RWPE1 (cell line): ENCODE data around the gene GAB2.

ENCODE experiments used
- CTCF ChIA-PET: fragments of 350-600 bp; sonication (Branson Sonifier 250); formaldehyde crosslinking; extraction: SDS; loops from one replicate; lab custom pipeline; 2021; lab: Yijun Ruan, JAX
- POLR2A ChIA-PET: fragments of 400-600 bp; formaldehyde crosslinking; extraction: SDS; loops from one replicate; lab custom pipeline; 2020; ENCODE audit warnings: antibody characterized with exemption; ENCODE audit not compliant: low non-redundant PET; lab: Yijun Ruan, JAX
- DNase-seq: peaks from one replicate; pipeline ENCODE4 v3.0.0; 2012; ENCODE audit warnings: low spot score
- H3K27ac ChIP-seq: fragments of 450-650 bp; 2 replicates; pipeline ENCODE4 v1.5.1; 2017
- TF ChIP-seq, protein P1 (sequence below): fragments of 450-650 bp; conservative IDR thresholded peaks from 2 replicates; pipeline ENCODE4 v1.5.1; 2017; ENCODE audit warnings: low read depth, mild to moderate bottlenecking

Gene GAB2

GRCh38 chr11:78290293-78291176, 127.1 kb downstream of the GAB2 start:
- ChIA-PET CTCF (no interaction called here), POLR2A (interaction anchor here (0.6 kb wide), 1 partner anchor 1545 kb away, joined by 8 read pairs; no protein-coding TSS in a partner anchor)
- no peak overlapping the region for H3K27ac ChIP-seq
- TF ChIP-seq, protein P1, sequence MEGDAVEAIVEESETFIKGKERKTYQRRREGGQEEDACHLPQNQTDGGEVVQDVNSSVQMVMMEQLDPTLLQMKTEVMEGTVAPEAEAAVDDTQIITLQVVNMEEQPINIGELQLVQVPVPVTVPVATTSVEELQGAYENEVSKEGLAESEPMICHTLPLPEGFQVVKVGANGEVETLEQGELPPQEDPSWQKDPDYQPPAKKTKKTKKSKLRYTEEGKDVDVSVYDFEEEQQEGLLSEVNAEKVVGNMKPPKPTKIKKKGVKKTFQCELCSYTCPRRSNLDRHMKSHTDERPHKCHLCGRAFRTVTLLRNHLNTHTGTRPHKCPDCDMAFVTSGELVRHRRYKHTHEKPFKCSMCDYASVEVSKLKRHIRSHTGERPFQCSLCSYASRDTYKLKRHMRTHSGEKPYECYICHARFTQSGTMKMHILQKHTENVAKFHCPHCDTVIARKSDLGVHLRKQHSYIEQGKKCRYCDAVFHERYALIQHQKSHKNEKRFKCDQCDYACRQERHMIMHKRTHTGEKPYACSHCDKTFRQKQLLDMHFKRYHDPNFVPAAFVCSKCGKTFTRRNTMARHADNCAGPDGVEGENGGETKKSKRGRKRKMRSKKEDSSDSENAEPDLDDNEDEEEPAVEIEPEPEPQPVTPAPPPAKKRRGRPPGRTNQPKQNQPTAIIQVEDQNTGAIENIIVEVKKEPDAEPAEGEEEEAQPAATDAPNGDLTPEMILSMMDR = no peak
- peak; percentile 27 for DNase-seq

DNA sequence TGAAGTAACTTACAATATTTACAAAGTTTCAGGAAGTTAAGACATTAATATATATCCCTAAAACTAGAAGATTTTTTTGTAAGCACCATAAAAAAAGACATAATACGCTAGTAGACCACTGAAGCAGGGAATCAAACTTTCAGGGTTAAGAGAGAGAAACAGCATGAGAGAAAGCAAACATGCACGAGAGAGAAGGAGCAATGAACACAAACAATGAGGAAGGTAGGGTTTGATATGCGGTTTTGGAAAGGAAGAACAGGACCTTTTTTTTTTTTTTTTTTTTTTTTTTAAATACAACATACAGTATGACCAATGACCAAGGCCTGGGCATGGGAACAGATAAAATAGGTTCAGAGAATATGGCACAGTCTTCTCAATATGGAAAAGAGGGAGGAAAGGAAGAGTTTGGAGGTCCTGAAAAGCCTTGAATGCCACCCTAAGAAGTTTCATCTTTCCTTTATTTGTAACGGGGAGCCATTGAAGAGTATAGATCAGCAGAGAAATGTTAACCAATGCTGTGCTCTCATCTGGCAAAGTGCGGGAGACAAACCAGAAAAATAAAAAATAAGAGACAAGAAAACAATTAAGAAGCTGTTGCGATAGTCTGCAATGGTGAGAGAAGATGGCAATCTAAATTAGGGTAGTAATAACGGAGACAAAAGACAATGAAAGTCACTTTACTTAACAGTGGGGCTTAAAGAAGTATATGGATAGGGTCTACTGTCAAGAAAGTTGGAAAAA, 127.9 kb downstream of the GAB2 start:
- TF ChIP-seq, protein P1 = no peak
- CTCF ChIA-PET = no interaction called here
- DNase-seq = no peak
- no peak overlapping the region for H3K27ac ChIP-seq
- POLR2A ChIA-PET = no interaction called here

DNA sequence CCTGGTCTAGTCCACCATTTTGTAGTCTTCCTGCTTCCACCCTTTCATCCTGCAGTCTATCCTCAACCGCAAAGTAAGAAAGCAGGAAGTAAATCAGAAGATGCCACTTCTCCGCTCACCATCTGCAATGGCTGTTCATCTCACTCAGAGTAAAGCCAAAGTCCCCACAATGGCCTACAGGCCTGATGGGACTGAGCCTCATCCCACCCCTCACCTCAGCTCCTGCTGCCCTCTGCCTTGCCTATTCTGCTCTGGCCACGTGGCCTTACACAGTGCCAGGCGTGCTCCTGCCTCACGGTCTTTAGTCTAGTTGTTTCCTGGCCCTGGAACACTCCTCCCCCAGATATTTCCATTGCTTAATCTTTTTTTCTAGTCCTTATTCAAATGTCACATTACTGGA, 133.4 kb downstream of the GAB2 start:
- DNase-seq = no peak
- ChIA-PET POLR2A (no interaction called here), CTCF (no interaction called here)
- TF ChIP-seq, protein P1 = no peak
- no peak overlapping the region for H3K27ac ChIP-seq

- no peak overlapping the region for H3K27ac ChIP-seq
- CTCF ChIA-PET = no interaction called here
Observed at GRCh38 chr11:78282821-78283220, 134.8 kb downstream of the GAB2 start.

DNA sequence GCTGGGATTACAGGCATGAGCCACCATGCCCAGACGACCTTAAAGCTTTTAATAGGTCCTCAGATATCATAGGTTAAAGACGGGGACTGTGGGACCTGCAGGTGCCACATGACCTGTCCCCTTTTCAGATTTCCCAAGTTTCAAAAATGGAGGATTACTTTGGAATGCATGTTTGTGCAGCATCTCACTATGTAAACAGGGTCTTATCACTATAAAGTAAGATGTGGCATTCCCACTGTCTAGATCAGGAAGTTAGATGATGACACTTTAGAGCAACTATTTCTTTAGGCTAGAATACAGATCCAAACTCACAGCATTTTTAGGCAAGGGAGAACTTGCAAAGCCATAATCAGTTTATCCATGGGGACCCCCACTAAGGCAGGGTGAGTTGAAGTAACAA, 136.1 kb downstream of the GAB2 start:
- no peak for DNase-seq
- POLR2A ChIA-PET = no interaction called here
- no peak overlapping the region for H3K27ac ChIP-seq
- TF ChIP-seq, protein P1 = no peak
- CTCF ChIA-PET = no interaction called here

More at GRCh38 chr11:78282821-78283220, 134.8 kb downstream of the GAB2 start:
- POLR2A ChIA-PET = no interaction called here
- DNase-seq = no peak
- TF ChIP-seq, protein P1 = no peak

- no peak overlapping the region for H3K27ac ChIP-seq
- TF ChIP-seq, protein P1 = no peak
- no peak for DNase-seq
- ChIA-PET POLR2A (no interaction called here), CTCF (no interaction called here)
Observed at GRCh38 chr11:78277314-78277994, 140.2 kb downstream of the GAB2 start.
